ENCODE data around the gene EXD3. TPM values are rescaled to one million over a fixed set of nuclear protein-coding genes. Genes with fewer than 3 reads are reported as not detected.
"Not testable (repeated sequence)": the region's sequence is repeated elsewhere in the genome, so short reads cannot be mapped to it uniquely, and the experiment has no call there.

The EXD3 gene
- total RNA-seq, 1 donor from 2014 or later, result 8.6 TPM

DNA sequence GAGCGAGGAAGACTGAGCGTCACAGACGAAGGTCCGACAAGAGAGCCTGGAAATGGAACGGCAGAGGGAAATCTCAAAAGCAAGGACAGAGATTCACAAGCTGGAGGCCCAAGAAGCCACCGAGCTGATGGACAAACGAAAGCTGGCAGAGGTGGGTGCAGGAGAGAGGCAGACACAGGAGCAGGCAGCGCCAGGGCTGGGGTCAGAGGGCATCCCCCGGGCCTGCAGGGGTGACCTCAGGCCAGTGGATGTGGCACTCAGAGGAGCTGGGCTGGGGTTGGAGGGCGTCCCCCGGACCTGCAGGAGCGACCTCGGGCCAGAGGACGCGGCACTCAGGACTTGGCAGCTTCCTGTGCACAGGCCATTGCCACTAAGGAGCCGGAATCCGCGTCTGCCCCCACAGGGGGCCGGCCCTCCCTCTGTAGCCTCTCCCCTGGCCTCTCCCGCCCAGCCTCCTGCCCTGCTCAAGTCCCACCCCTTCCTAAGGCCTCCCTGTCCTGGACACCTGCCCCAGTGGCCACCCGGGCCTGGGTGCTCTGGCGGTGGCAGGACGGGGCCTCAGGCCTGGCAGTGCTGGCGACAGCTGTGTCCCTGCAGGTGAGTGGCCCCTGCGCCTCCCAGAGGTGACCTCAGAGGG is 40.4 kb downstream of the EXD3 start:
- no peak for DNase-seq (ENCODE audit: low read depth)
- H3K36me3 ChIP-seq (ENCODE audit: control insufficient read depth, insufficient read depth, low read length), result no peaks in the 10 kb centered on the region
- TF ChIP-seq, protein P1, sequence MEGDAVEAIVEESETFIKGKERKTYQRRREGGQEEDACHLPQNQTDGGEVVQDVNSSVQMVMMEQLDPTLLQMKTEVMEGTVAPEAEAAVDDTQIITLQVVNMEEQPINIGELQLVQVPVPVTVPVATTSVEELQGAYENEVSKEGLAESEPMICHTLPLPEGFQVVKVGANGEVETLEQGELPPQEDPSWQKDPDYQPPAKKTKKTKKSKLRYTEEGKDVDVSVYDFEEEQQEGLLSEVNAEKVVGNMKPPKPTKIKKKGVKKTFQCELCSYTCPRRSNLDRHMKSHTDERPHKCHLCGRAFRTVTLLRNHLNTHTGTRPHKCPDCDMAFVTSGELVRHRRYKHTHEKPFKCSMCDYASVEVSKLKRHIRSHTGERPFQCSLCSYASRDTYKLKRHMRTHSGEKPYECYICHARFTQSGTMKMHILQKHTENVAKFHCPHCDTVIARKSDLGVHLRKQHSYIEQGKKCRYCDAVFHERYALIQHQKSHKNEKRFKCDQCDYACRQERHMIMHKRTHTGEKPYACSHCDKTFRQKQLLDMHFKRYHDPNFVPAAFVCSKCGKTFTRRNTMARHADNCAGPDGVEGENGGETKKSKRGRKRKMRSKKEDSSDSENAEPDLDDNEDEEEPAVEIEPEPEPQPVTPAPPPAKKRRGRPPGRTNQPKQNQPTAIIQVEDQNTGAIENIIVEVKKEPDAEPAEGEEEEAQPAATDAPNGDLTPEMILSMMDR (IDR thresholded peaks at IDR 0.05; ENCODE audit: insufficient read depth, low read length, poor library complexity, severe bottlenecking), result no peak
- H3K4me3 ChIP-seq (ENCODE audit: low read depth, low read length), result no peak overlapping the region
- H3K27me3 ChIP-seq (ENCODE audit: control insufficient read depth, insufficient read depth, low read length), result no peaks in the 10 kb centered on the region

DNA sequence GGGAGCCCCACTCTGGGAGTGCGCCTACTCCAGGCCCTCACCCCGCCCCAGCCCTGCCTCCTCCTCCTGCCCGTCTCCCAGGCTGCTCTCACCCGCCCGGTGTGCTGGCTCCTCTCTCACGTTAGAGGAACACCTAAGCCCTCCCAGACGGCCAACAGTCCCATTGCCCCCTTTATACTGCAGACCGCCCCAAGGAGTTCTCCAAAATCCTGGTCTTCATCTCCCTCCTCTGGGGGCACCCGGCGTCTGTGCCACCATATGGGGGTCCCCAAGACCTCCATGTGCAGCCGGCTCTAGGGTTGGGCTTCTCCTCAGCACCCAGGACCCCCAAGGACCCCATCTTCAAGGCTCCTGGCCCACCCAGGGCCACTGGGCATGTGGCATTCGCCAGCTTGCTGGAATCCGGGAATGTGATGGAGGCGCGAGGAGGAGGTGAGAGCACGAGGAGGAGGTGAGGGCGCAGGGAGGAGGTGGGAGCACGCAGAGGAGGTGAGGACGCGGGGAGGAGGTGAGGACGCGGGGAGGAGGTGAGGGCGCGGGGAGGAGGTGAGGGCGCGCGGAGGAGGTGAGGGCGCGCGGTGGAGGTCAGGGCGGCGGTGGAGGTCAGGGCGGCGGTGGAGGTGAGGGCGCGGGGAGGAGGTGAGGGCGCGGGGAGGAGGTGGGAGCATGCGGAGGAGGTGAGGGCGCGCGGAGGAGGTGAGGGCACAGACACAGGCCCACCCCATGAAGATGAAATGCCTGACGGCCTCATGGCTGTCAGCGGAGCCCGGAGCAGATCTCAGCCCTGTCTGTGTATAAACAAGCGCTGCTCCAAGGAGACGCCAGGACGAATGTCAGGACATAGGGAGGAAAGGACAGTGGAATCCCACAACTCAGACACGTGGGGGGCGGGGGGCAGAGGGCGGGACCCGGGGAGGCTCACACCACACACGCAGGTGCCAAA is 41.2 kb downstream of the EXD3 start:
- TF ChIP-seq, protein P1 (IDR thresholded peaks at IDR 0.05; ENCODE audit: insufficient read depth, low read length, poor library complexity, severe bottlenecking), result no peak
- Histone ChIP-seq H3K27me3 (ENCODE audit: control insufficient read depth, insufficient read depth, low read length) (no peaks in the 10 kb centered on the region), H3K36me3 (ENCODE audit: control insufficient read depth, insufficient read depth, low read length) (no peaks in the 10 kb centered on the region), H3K4me3 (ENCODE audit: low read depth, low read length) (no peak overlapping the region)
- no peak for DNase-seq (ENCODE audit: low read depth)

DNA sequence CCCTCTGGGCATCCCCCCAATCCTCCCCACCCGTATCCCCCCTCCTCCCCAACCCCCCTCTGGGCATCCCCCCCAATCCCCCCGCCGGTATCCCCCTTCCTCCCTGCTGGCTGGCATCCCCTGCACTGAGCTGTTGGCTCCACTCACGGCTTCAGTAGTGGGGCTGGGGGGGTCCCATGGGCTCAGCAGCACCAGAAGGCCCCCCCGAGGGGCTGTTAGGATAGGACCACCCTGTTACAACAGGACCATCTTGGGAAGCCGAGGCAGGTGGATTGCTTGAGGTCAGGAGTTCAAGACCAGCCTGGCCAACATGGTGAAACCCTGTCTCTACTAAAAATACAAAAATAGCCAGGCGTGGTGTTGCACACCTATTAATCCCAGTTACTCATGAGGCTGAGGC is 42.4 kb downstream of the EXD3 start:
- DNase-seq (ENCODE audit: low read depth), result no peak
- TF ChIP-seq, protein P1 (IDR thresholded peaks at IDR 0.05; ENCODE audit: insufficient read depth, low read length, poor library complexity, severe bottlenecking), result no peak
- H3K4me3 ChIP-seq (ENCODE audit: low read depth, low read length), result no peak overlapping the region

DNA sequence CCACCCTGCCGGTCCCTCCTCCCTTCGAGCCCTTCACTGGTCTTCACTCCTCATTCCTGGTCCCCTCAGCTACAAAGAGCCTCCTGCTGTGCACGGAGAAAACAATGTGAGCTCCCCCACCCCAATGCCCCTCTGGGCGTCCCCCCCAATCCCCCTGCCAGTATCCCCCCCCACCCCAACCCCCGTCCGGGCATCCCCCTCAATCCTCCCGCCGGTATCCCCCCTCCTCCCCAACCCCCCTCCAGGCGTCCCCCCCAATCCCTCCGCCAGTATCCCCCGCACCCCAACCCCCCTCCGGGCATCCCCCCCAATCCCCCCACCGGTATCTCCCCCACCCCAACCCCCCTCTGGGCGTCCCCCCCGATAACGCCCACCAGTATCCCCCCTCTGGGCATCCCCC is 42.8 kb downstream of the EXD3 start:
- TF ChIP-seq, protein P1 (IDR thresholded peaks at IDR 0.05; ENCODE audit: insufficient read depth, low read length, poor library complexity, severe bottlenecking), result no peak
- no peaks in the 10 kb centered on the region for H3K27me3 ChIP-seq (ENCODE audit: control insufficient read depth, insufficient read depth, low read length)
- no peak overlapping the region for H3K4me3 ChIP-seq (ENCODE audit: low read depth, low read length)
- no peaks in the 10 kb centered on the region for H3K36me3 ChIP-seq (ENCODE audit: control insufficient read depth, insufficient read depth, low read length)
- DNase-seq (ENCODE audit: low read depth), result no peak

More for the DNA sequence above, 42.4 kb downstream of the EXD3 start:
- no peaks in the 10 kb centered on the region for H3K27me3 ChIP-seq (ENCODE audit: control insufficient read depth, insufficient read depth, low read length)
- no peaks in the 10 kb centered on the region for H3K36me3 ChIP-seq (ENCODE audit: control insufficient read depth, insufficient read depth, low read length)

DNA sequence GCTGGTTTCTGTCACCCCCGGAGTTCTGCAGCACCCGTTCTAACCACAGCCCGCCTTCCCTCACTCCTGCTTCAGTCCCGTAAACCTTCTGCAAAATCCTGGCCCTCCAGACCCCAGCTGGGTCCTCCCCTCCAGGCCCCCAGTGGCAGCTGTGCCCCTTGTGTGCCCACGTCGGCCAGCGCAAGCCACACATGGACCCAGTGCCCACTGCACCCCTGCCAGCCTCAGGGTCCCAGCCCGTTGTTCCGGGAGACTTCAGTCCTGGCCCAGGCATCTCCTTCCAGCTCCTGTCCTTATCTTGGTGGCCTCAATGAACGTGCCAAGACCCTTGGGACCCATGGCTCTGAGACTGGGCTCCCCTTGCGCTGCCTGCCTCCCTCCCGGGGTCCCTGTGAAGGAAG is 43.2 kb downstream of the EXD3 start:
- no peak overlapping the region for H3K4me3 ChIP-seq (ENCODE audit: low read depth, low read length)
- DNase-seq (ENCODE audit: low read depth), result no peak
- no peaks in the 10 kb centered on the region for H3K36me3 ChIP-seq (ENCODE audit: control insufficient read depth, insufficient read depth, low read length)
- H3K27me3 ChIP-seq (ENCODE audit: control insufficient read depth, insufficient read depth, low read length), result no peaks in the 10 kb centered on the region
- TF ChIP-seq, protein P1 (IDR thresholded peaks at IDR 0.05; ENCODE audit: insufficient read depth, low read length, poor library complexity, severe bottlenecking), result no peak

DNA sequence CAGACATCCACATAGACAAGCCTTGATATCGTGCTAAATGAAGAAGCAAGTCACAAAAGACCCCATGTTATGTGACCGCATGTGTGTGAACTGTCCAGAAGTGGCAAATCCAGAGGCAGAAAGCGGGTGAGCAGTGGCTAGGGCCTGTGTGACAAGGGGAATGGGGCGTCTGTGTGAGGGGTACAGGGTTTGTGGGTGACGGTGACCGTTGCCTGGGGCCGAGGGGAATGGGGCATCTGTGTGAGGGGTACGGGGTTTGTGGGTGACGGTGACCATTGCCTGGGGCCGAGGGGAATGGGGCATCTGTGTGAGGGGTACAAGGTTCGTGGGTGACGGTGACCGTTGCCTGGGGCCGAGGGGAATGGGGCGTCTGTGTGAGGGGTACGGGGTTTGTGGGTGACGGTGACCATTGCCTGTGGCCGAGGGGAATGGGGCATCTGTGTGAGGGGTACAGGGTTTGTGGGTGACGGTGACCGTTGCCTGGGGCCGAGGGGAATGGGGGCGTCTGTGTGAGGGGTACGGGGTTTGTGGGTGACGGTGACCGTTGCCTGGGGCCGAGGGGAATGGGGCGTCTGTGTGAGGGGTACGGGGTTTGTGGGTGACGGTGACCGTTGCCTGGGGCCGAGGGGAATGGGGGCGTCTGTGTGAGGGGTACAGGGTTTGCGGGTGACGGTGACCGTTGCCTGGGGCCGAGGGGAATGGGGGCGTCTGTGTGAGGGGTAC is 44.1 kb downstream of the EXD3 start:
- H3K4me3 ChIP-seq (ENCODE audit: low read depth, low read length); H3K36me3 ChIP-seq (ENCODE audit: control insufficient read depth, insufficient read depth, low read length); H3K27me3 ChIP-seq (ENCODE audit: control insufficient read depth, insufficient read depth, low read length); DNase-seq (ENCODE audit: low read depth): not testable (repeated sequence)
